HEK293T (cell line): ENCODE measurements around the gene CDT1.

Experiments
- CTCF ChIA-PET: fragments of 350-600 bp; formaldehyde crosslinking; extraction: SDS; loops from one replicate; lab custom pipeline; 2021; ENCODE audit warnings: antibody characterized with exemption, inconsistent platforms; lab: Yijun Ruan, JAX
- POLR2A ChIA-PET: fragments of 350-600 bp; formaldehyde crosslinking; extraction: SDS; loops from one replicate; lab custom pipeline; 2020; ENCODE audit warnings: antibody characterized with exemption, inconsistent platforms; lab: Yijun Ruan, JAX
- DNase-seq: peaks from one replicate; pipeline ENCODE4 v3.0.0; 2012; ENCODE audit warnings: mixed read lengths; ENCODE audit errors: extremely low spot score
- ARNT ChIP-seq: fragments of 450-650 bp; IDR thresholded peaks from 2 replicates; pipeline ENCODE4 v1.6.1; 2017; ENCODE audit warnings: mild to moderate bottlenecking
- BHLHE40 ChIP-seq: fragments of 450-650 bp; IDR thresholded peaks from 2 replicates; pipeline ENCODE4 v1.6.1; 2016; ENCODE audit warnings: mild to moderate bottlenecking, moderate library complexity, borderline replicate concordance
- CTBP1 ChIP-seq: fragments of 450-650 bp; IDR thresholded peaks from 2 replicates; pipeline ENCODE4 v1.6.1; 2016; ENCODE audit warnings: borderline replicate concordance
- ELF4 ChIP-seq: fragments of 450-650 bp; IDR thresholded peaks from 2 replicates; pipeline ENCODE4 v1.6.1; 2017; ENCODE audit warnings: antibody characterized with exemption
- FOXA1 ChIP-seq: fragments of 450-650 bp; IDR thresholded peaks from 2 replicates; pipeline ENCODE4 v1.6.1; 2016; ENCODE audit warnings: mild to moderate bottlenecking
- FOXK2 ChIP-seq: fragments of 450-650 bp; IDR thresholded peaks from 2 replicates; pipeline ENCODE4 v1.6.1; 2016; ENCODE audit warnings: mild to moderate bottlenecking
- FOXM1 ChIP-seq: fragments of 450-650 bp; IDR thresholded peaks from 2 replicates; pipeline ENCODE4 v1.6.1; 2017; ENCODE audit warnings: mild to moderate bottlenecking, borderline replicate concordance
- HDGF ChIP-seq: fragments of 450-650 bp; IDR thresholded peaks from 2 replicates; pipeline ENCODE4 v1.6.1; 2017; ENCODE audit warnings: antibody characterized with exemption, borderline replicate concordance
- L3MBTL2 ChIP-seq: fragments of 450-650 bp; conservative IDR thresholded peaks from 2 replicates; pipeline ENCODE4 v1.6.1; 2016; ENCODE audit warnings: mild to moderate bottlenecking
- LEF1 ChIP-seq: fragments of 450-650 bp; IDR thresholded peaks from 2 replicates; pipeline ENCODE4 v1.6.1; 2017; ENCODE audit warnings: mild to moderate bottlenecking, borderline replicate concordance
- NFRKB ChIP-seq: fragments of 450-650 bp; IDR thresholded peaks from 2 replicates; pipeline ENCODE4 v1.6.1; 2016; ENCODE audit warnings: mild to moderate bottlenecking, moderate library complexity
- PKNOX1 ChIP-seq: fragments of 450-650 bp; IDR thresholded peaks from 2 replicates; pipeline ENCODE4 v1.6.1; 2016
- SP1 ChIP-seq: fragments of 450-650 bp; IDR thresholded peaks from 2 replicates; pipeline ENCODE4 v1.6.1; 2017
- SUZ12 ChIP-seq: fragments of 450-650 bp; IDR thresholded peaks from 2 replicates; pipeline ENCODE4 v1.6.1; 2016; ENCODE audit warnings: mild to moderate bottlenecking
- TARDBP ChIP-seq: fragments of 450-650 bp; IDR thresholded peaks from 2 replicates; pipeline ENCODE4 v1.6.1; 2016
- ZNF384 ChIP-seq: fragments of 450-650 bp; IDR thresholded peaks from 2 replicates; pipeline ENCODE4 v1.6.1; 2016

The CDT1 gene

DNA sequence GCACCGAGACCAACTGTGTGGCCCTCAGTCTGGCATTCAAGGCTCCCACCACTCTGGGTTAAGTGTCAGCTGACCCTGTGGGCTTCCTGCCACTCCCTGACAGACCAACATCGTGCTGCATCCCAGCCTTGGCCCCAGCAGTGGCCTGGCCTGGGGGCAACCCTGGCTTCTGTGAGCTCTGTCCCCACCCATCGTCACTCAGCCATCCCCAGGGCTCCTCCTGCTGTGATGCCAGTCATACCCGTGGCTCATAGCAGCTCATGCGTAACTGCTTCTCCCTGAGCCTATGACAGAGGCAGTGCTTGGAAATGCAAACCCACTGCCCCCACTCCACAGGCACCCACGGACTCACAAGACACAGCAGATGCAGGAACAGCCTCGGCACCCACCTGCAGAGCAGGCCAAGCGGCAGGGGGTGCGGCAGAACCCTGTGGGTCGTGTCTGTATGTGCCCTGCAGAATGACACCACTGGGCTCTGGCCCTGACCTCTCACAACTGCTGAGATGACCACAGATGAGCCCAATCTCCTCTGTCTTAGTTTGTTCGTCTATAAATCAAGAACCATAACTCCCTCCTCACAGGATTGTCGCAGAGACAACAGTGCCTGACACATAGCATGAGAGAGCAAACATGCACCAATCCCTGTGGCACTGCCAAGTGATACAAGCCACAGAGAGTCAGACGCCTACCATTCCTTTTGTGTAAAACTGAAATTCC is 45.2 kb upstream of the CDT1 start:
- ChIA-PET POLR2A (interaction anchor here (0.8 to 2.1 kb wide), 2 partner anchors 15 to 42 kb away, joined by 3 to 9 read pairs; no protein-coding TSS in a partner anchor), CTCF (interaction anchor here (1.5 to 2.2 kb wide), 3 partner anchors 9 to 21 kb away, joined by 4 to 8 read pairs (median 4); no protein-coding TSS in a partner anchor)
- no peak for DNase-seq
- TF ChIP-seq PKNOX1 = no peak
- no peak for TF ChIP-seq BHLHE40
- no peak for TF ChIP-seq SUZ12
- no peak for TF ChIP-seq LEF1
- TF ChIP-seq SP1 = no peak
- TF ChIP-seq HDGF = no peak
- no peak for TF ChIP-seq ZNF384
- TF ChIP-seq L3MBTL2 = no peak

GRCh38 chr16:88758944-88759244 is 44.7 kb upstream of the CDT1 start:
- CTCF ChIA-PET = interaction anchor here (2.2 kb wide), 1 partner anchor 21 kb away, joined by 8 read pairs; no protein-coding TSS in a partner anchor
- DNase-seq = no peak

GRCh38 chr16:88759245-88759975 is 44.2 kb upstream of the CDT1 start:
- POLR2A ChIA-PET = interaction anchor here (0.8 to 2.1 kb wide), 2 partner anchors 14 to 41 kb away, joined by 3 to 9 read pairs; no protein-coding TSS in a partner anchor
- TF ChIP-seq CTBP1 (no peak), ELF4 (no peak), SP1 (no peak), LEF1 (no peak)
- CTCF ChIA-PET = interaction anchor here (2.2 kb wide), 1 partner anchor 22 kb away, joined by 8 read pairs; no protein-coding TSS in a partner anchor
- DNase-seq = no peak

More at GRCh38 chr16:88758944-88759244, 44.7 kb upstream of the CDT1 start:
- TF ChIP-seq L3MBTL2 (no peak), FOXA1 (no peak), NFRKB (no peak), BHLHE40 (no peak), SP1 (no peak), SUZ12 (no peak)
- POLR2A ChIA-PET = interaction anchor here (0.8 to 2.1 kb wide), 2 partner anchors 15 to 41 kb away, joined by 3 to 9 read pairs; no protein-coding TSS in a partner anchor

- TF ChIP-seq TARDBP (no peak), SP1 (no peak), LEF1 (no peak), FOXA1 (no peak), BHLHE40 (no peak), L3MBTL2 (no peak), HDGF (no peak), ARNT (no peak), ELF4 (no peak), SUZ12 (no peak), NFRKB (no peak), ZNF384 (no peak), FOXM1 (no peak), PKNOX1 (no peak), FOXK2 (no peak), CTBP1 (no peak)
- ChIA-PET CTCF (interaction anchor here (2.2 kb wide), 1 partner anchor 23 kb away, joined by 8 read pairs; no protein-coding TSS in a partner anchor), POLR2A (interaction anchor here (2.1 kb wide), 1 partner anchor 40 kb away, joined by 9 read pairs; no protein-coding TSS in a partner anchor)
- DNase-seq = no peak
These were observed 43.6 kb upstream of the CDT1 start for GRCh38 chr16:88759976-88760350.

- no peak for DNase-seq
- ChIA-PET POLR2A (interaction anchor here (2.1 kb wide), 1 partner anchor 40 kb away, joined by 9 read pairs; no protein-coding TSS in a partner anchor), CTCF (interaction anchor here (2.2 kb wide), 1 partner anchor 23 kb away, joined by 8 read pairs; no protein-coding TSS in a partner anchor)
- TF ChIP-seq NFRKB (no peak), ZNF384 (no peak), FOXM1 (no peak), BHLHE40 (no peak)
These were observed 43.0 kb upstream of the CDT1 start for GRCh38 chr16:88760424-88761142.

- ChIA-PET CTCF (no interaction called here), POLR2A (interaction anchor here (1.4 kb wide), 1 partner anchor 19 kb away, joined by 4 read pairs; no protein-coding TSS in a partner anchor)
- TF ChIP-seq FOXM1 = no peak
- TF ChIP-seq PKNOX1 = no peak
- no peak for TF ChIP-seq CTBP1
- no peak for TF ChIP-seq FOXK2
- TF ChIP-seq NFRKB = no peak
- no peak for TF ChIP-seq TARDBP
- TF ChIP-seq ZNF384 = no peak
- no peak for TF ChIP-seq L3MBTL2
- no peak for TF ChIP-seq LEF1
- TF ChIP-seq SUZ12 = no peak
- no peak for TF ChIP-seq HDGF
- TF ChIP-seq ELF4 = no peak
- no peak for TF ChIP-seq ARNT
- no peak for TF ChIP-seq SP1
- no peak for TF ChIP-seq FOXA1
- TF ChIP-seq BHLHE40 = no peak
- DNase-seq = no peak
These were observed 42.5 kb upstream of the CDT1 start for GRCh38 chr16:88761143-88761534.
